Activated T-helper 1 cell treated with Interleukin-2 at 50 U/mL for 16 hours (primary cell): ENCODE data around the gene ZBTB32.
"Not testable (repeated sequence)": the region's sequence is repeated elsewhere in the genome, so short reads cannot be mapped to it uniquely, and the experiment has no call there.

ENCODE experiments used
- DNase-seq: peaks from one replicate; pipeline ENCODE4 v3.0.0-alpha.2; 2020; ENCODE audit warnings: low read depth

The ZBTB32 gene

GRCh38 chr19:35721374-35721773 lies 17.0 kb downstream of the ZBTB32 start:
- no peak for DNase-seq

- DNase-seq = no peak
Observed at GRCh38 chr19:35722461-35722860, 18.1 kb downstream of the ZBTB32 start.

- DNase-seq = no peak
Observed at GRCh38 chr19:35722897-35723296, 18.5 kb downstream of the ZBTB32 start.

GRCh38 chr19:35723671-35724070 lies 19.3 kb downstream of the ZBTB32 start:
- DNase-seq = no peak

- not testable (repeated sequence) for DNase-seq
Observed at GRCh38 chr19:35724132-35724531, 19.8 kb downstream of the ZBTB32 start.

GRCh38 chr19:35724560-35724959 lies 20.2 kb downstream of the ZBTB32 start:
- DNase-seq = no peak

GRCh38 chr19:35725216-35725861 lies 21.0 kb downstream of the ZBTB32 start:
- no peak for DNase-seq

- no peak for DNase-seq
Observed at GRCh38 chr19:35727053-35727955, 22.9 kb downstream of the ZBTB32 start.

GRCh38 chr19:35727956-35728706 lies 23.8 kb downstream of the ZBTB32 start:
- DNase-seq = no peak

GRCh38 chr19:35729021-35729420 lies 24.7 kb downstream of the ZBTB32 start:
- no peak for DNase-seq

GRCh38 chr19:35729763-35730162 lies 25.4 kb downstream of the ZBTB32 start:
- no peak for DNase-seq

- no peak for DNase-seq
Observed at GRCh38 chr19:35730326-35730725, 26.0 kb downstream of the ZBTB32 start.

GRCh38 chr19:35731353-35731752 lies 27.0 kb downstream of the ZBTB32 start:
- no peak for DNase-seq

GRCh38 chr19:35731779-35732405 lies 27.5 kb downstream of the ZBTB32 start:
- no peak for DNase-seq

GRCh38 chr19:35732540-35733179 lies 28.3 kb downstream of the ZBTB32 start:
- DNase-seq = no peak

GRCh38 chr19:35733180-35734125 lies 29.1 kb downstream of the ZBTB32 start:
- no peak for DNase-seq

- DNase-seq = no peak
Observed at GRCh38 chr19:35734273-35734672, 29.9 kb downstream of the ZBTB32 start.

GRCh38 chr19:35734889-35735288 lies 30.5 kb downstream of the ZBTB32 start:
- no peak for DNase-seq

GRCh38 chr19:35736913-35737886 lies 32.8 kb downstream of the ZBTB32 start:
- no peak for DNase-seq
